GM23338 (cell line): ENCODE results near the gene CAV2. TPM values are rescaled to one million over a fixed set of nuclear protein-coding genes. Genes with fewer than 3 reads are reported as not detected.
A peak's percentile ranks its signal among the peaks of the same experiment; 100 is the strongest.

Source experiments
- ATAC-seq: fragments of 200-7000 bp; cut with Tn5 transposase; 3 replicates; pipeline ENCODE4 v1.9.1; 2020
- DNase-seq: peaks from one replicate; pipeline ENCODE4 v3.0.0-alpha.2; 2015; ENCODE audit warnings: low spot score
- H2AFZ ChIP-seq: fragments of 200-600 bp; sonication (generic); 2 replicates; pipeline ENCODE4 v1.8.0; 2016; ENCODE audit warnings: antibody characterized with exemption, mild to moderate bottlenecking, moderate library complexity
- H3F3A ChIP-seq: fragments of 200-600 bp; sonication (generic); replicated peaks from 2 replicates; pipeline ENCODE4 v1.8.0; 2017; ENCODE audit warnings: antibody characterized with exemption, mixed run types, low read depth
- H3K27ac ChIP-seq: fragments of 200-600 bp; sonication (generic); 2 replicates; pipeline ENCODE4 v1.6.1; 2016; ENCODE audit warnings: low read depth
- H3K27me3 ChIP-seq: fragments of 200-600 bp; sonication (generic); 2 replicates; pipeline ENCODE4 v1.8.0; 2016; ENCODE audit warnings: mild to moderate bottlenecking, mixed run types, moderate library complexity; ENCODE audit not compliant: insufficient read depth
- H3K36me3 ChIP-seq: fragments of 200-600 bp; sonication (generic); 2 replicates; pipeline ENCODE4 v1.8.0; 2016; ENCODE audit warnings: mild to moderate bottlenecking; ENCODE audit not compliant: insufficient read depth
- H3K4me1 ChIP-seq: fragments of 200-600 bp; sonication (generic); 2 replicates; pipeline ENCODE4 v1.8.0; 2016; ENCODE audit warnings: mild to moderate bottlenecking, moderate library complexity; ENCODE audit not compliant: insufficient read depth
- H3K4me2 ChIP-seq: fragments of 200-600 bp; sonication (generic); 2 replicates; pipeline ENCODE4 v1.7.1; 2017; ENCODE audit warnings: mixed run types
- H3K4me3 ChIP-seq: fragments of 200-600 bp; sonication (generic); 2 replicates; pipeline ENCODE4 v1.6.1; 2016; ENCODE audit warnings: mixed run types
- H3K79me2 ChIP-seq: fragments of 200-600 bp; sonication (generic); replicated peaks from 2 replicates; pipeline ENCODE4 v1.8.0; 2017; ENCODE audit warnings: mild to moderate bottlenecking; ENCODE audit not compliant: insufficient read depth
- H3K9me2 ChIP-seq: fragments of 200-600 bp; sonication (generic); 2 replicates; pipeline ENCODE4 v1.8.0; 2017; ENCODE audit not compliant: insufficient read depth
- H4K20me1 ChIP-seq: fragments of 200-600 bp; sonication (generic); replicated peaks from 2 replicates; pipeline ENCODE4 v1.8.0; 2017; ENCODE audit warnings: mild to moderate bottlenecking; ENCODE audit not compliant: insufficient read depth
- H3K27ac Mint-ChIP-seq: 2 replicates; pipeline ENCODE4 v1.8.0; 2020; ENCODE audit warnings: inconsistent platforms, mild to moderate bottlenecking, moderate library complexity, mixed read lengths
- H3K27me3 Mint-ChIP-seq: 3 replicates; pipeline ENCODE4 v1.8.0; 2022; ENCODE audit warnings: low read depth, mild to moderate bottlenecking, moderate library complexity, mixed read lengths, inconsistent platforms; ENCODE audit not compliant: insufficient read depth, poor library complexity
- H3K36me3 Mint-ChIP-seq: 3 replicates; pipeline ENCODE4 v1.8.0; 2021; ENCODE audit warnings: low read depth, mild to moderate bottlenecking, inconsistent platforms, moderate library complexity, mixed read lengths
- H3K4me1 Mint-ChIP-seq: 3 replicates; pipeline ENCODE4 v1.8.0; 2020; ENCODE audit warnings: mild to moderate bottlenecking, inconsistent platforms, mixed read lengths
- H3K4me3 Mint-ChIP-seq: 3 replicates; pipeline ENCODE4 v1.8.0; 2021; ENCODE audit warnings: moderate library complexity, mild to moderate bottlenecking, inconsistent platforms, mixed read lengths
- H3K9me3 Mint-ChIP-seq: 3 replicates; pipeline ENCODE4 v1.8.0; 2020; ENCODE audit warnings: moderate library complexity, mild to moderate bottlenecking, inconsistent platforms, mixed read lengths
- POLR2AphosphoS5 ChIP-seq: IDR thresholded peaks from 2 replicates; pipeline ENCODE4 v1.6.1; 2016; ENCODE audit warnings: antibody characterized with exemption, low read depth
- REST ChIP-seq: IDR thresholded peaks from one replicate; pipeline ENCODE4 v1.6.1; 2018; ENCODE audit warnings: antibody characterized with exemption; ENCODE audit not compliant: unreplicated experiment
- polyA plus RNA-seq: library from polyadenylated mRNA; unstranded; fragments of >200 nt; fragmentation: Nextera tagmentation; extraction: Ambion mirVana; gene quantifications from 2 replicates; pipeline ENCODE4 v1.2.1, GENCODE V29; 2016
- total RNA-seq: library from RNA; depleted of rRNA; stranded (reverse); fragments of >200 nt; shearing (Covaris generic); gene quantifications from 2 replicates; pipeline ENCODE4 v1.2.3, GENCODE V29; 2014
- TF ChIP-seq, protein P1 (sequence below): fragments of 250-450 bp; sonication (Bioruptor Pico); IDR thresholded peaks from 2 replicates; pipeline ENCODE4 v1.5.0; 2020; ENCODE audit warnings: mild to moderate bottlenecking, moderate library complexity

CAV2 gene
- total and polyA plus RNA-seq, 2 experiments from 2014 or later, result 4.2 to 6.6 TPM

DNA sequence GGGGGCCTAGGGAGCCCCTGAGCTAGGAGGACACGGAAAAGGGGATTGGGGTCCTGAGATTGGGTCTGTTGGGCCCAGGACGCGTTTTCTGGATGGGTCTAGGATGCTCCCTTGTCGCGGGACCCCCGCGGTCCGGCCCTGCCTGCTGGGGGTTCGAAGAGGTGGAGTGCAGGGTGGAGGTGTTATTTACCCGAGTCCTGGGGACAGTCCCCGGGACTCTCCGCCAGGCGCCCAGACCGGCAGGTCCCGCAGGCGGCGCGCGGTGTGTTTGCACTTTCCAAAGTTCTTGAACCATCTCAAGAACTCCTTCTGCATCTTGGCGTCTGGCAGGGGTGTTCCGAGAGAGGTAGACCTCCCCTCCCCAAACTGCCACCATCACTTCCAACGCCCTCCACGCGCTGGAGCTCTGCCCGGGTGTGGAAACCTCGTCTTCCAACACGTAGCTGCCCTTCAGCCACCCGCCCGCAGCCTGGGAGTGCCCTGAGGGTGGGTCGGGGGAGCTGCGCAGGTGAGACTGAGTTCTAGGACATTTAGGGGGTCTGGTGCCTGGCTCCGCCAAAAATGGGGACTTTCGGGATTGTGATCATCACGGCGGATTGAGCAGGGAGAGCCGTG lies 25.9 kb downstream of the CAV2 start:
- Histone ChIP-seq H3K79me2 (no peaks in the 10 kb centered on the region), H3K27me3 (peaks cover 14% of the 10 kb centered on the region), H3K36me3 (no peaks in the 10 kb centered on the region), H3F3A (no peaks in the 10 kb centered on the region), H3K4me2 (peak overlapping the region; percentile 93), H3K9me2 (no peaks in the 10 kb centered on the region), H3K4me3 (peak overlapping the region; percentile 83), H2AFZ (peak overlapping the region; percentile 92), H3K27ac (no peak overlapping the region), H3K4me1 (peaks cover 39% of the 10 kb centered on the region), H4K20me1 (no peaks in the 10 kb centered on the region)
- DNase-seq, result peak; percentile 37
- Mint-ChIP-seq H3K36me3 (no peaks in the 10 kb centered on the region), H3K9me3 (no peaks in the 10 kb centered on the region), H3K4me1 (peaks cover 52% of the 10 kb centered on the region), H3K4me3 (peak overlapping the region; percentile 92), H3K27me3 (peaks cover 38% of the 10 kb centered on the region), H3K27ac (no peak overlapping the region)
- peak; percentile 32 for ATAC-seq
- TF ChIP-seq POLR2AphosphoS5 (no peak; the same call in 1 of the 2 replicates), REST (no peak)
- TF ChIP-seq, protein P1, sequence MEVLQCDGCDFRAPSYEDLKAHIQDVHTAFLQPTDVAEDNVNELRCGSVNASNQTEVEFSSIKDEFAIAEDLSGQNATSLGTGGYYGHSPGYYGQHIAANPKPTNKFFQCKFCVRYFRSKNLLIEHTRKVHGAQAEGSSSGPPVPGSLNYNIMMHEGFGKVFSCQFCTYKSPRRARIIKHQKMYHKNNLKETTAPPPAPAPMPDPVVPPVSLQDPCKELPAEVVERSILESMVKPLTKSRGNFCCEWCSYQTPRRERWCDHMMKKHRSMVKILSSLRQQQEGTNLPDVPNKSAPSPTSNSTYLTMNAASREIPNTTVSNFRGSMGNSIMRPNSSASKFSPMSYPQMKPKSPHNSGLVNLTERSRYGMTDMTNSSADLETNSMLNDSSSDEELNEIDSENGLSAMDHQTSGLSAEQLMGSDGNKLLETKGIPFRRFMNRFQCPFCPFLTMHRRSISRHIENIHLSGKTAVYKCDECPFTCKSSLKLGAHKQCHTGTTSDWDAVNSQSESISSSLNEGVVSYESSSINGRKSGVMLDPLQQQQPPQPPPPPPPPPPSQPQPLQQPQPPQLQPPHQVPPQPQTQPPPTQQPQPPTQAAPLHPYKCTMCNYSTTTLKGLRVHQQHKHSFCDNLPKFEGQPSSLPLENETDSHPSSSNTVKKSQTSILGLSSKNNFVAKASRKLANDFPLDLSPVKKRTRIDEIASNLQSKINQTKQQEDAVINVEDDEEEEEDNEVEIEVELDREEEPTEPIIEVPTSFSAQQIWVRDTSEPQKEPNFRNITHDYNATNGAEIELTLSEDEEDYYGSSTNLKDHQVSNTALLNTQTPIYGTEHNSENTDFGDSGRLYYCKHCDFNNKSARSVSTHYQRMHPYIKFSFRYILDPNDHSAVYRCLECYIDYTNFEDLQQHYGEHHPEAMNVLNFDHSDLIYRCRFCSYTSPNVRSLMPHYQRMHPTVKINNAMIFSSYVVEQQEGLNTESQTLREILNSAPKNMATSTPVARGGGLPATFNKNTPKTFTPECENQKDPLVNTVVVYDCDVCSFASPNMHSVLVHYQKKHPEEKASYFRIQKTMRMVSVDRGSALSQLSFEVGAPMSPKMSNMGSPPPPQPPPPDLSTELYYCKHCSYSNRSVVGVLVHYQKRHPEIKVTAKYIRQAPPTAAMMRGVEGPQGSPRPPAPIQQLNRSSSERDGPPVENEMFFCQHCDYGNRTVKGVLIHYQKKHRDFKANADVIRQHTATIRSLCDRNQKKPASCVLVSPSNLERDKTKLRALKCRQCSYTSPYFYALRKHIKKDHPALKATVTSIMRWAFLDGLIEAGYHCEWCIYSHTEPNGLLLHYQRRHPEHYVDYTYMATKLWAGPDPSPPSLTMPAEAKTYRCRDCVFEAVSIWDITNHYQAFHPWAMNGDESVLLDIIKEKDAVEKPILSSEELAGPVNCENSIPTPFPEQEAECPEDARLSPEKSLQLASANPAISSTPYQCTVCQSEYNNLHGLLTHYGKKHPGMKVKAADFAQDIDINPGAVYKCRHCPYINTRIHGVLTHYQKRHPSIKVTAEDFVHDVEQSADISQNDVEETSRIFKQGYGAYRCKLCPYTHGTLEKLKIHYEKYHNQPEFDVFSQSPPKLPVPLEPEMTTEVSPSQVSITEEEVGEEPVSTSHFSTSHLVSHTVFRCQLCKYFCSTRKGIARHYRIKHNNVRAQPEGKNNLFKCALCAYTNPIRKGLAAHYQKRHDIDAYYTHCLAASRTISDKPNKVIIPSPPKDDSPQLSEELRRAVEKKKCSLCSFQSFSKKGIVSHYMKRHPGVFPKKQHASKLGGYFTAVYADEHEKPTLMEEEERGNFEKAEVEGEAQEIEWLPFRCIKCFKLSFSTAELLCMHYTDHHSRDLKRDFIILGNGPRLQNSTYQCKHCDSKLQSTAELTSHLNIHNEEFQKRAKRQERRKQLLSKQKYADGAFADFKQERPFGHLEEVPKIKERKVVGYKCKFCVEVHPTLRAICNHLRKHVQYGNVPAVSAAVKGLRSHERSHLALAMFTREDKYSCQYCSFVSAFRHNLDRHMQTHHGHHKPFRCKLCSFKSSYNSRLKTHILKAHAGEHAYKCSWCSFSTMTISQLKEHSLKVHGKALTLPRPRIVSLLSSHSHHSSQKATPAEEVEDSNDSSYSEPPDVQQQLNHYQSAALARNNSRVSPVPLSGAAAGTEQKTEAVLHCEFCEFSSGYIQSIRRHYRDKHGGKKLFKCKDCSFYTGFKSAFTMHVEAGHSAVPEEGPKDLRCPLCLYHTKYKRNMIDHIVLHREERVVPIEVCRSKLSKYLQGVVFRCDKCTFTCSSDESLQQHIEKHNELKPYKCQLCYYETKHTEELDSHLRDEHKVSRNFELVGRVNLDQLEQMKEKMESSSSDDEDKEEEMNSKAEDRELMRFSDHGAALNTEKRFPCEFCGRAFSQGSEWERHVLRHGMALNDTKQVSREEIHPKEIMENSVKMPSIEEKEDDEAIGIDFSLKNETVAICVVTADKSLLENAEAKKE (CRISPR knock-in tag), result 0 out of 2 replicates have a peak, but pooled peaks have one; percentile 25
